IPS DF 19.7 (cell line): Measurements from ENCODE around the gene CALB2.
"Not testable (repeated sequence)": the region's sequence is repeated elsewhere in the genome, so short reads cannot be mapped to it uniquely, and the experiment has no call there.

Source experiments
- DNase-seq: peaks from one replicate; pipeline ENCODE4 v3.0.0-alpha.2; 2013; ENCODE audit warnings: low read depth, low spot score

Gene CALB2

GRCh38 chr16:71358464-71358998 lies at the start of gene CALB2:
Gene CALB2 (plus strand): TSS chr16:71358723. CDS start chr16:71358793, 70 bp downstream.
- no peak for DNase-seq

- no peak for DNase-seq
Measured at GRCh38 chr16:71311553-71312158, 46.9 kb upstream of the CALB2 start.

- DNase-seq = not testable (repeated sequence)
Measured at GRCh38 chr16:71313591-71313990, 44.9 kb upstream of the CALB2 start.

GRCh38 chr16:71315269-71315668 lies 43.3 kb upstream of the CALB2 start:
- DNase-seq = no peak

- DNase-seq = no peak
Measured at GRCh38 chr16:71319999-71320398, 38.5 kb upstream of the CALB2 start.

- no peak for DNase-seq
Measured at GRCh38 chr16:71327720-71328119, 30.8 kb upstream of the CALB2 start.

- DNase-seq = no peak
Measured at GRCh38 chr16:71328151-71328550, 30.4 kb upstream of the CALB2 start.

- DNase-seq = no peak
Measured at GRCh38 chr16:71337631-71338030, 20.9 kb upstream of the CALB2 start.

GRCh38 chr16:71338193-71338592 lies 20.3 kb upstream of the CALB2 start:
- no peak for DNase-seq

- DNase-seq = no peak
Measured at GRCh38 chr16:71338632-71339031, 19.9 kb upstream of the CALB2 start.

GRCh38 chr16:71339236-71340171 lies 19.0 kb upstream of the CALB2 start:
- DNase-seq = no peak

- no peak for DNase-seq
Measured at GRCh38 chr16:71340406-71340805, 18.1 kb upstream of the CALB2 start.

GRCh38 chr16:71341881-71342280 lies 16.6 kb upstream of the CALB2 start:
- no peak for DNase-seq

GRCh38 chr16:71343078-71343477 lies 15.4 kb upstream of the CALB2 start:
- DNase-seq = no peak

GRCh38 chr16:71344315-71344905 lies 14.1 kb upstream of the CALB2 start:
- DNase-seq = no peak

- no peak for DNase-seq
Measured at GRCh38 chr16:71345031-71345430, 13.5 kb upstream of the CALB2 start.

- DNase-seq = no peak
Measured at GRCh38 chr16:71347146-71347545, 11.4 kb upstream of the CALB2 start.

GRCh38 chr16:71348262-71349085 lies 10.0 kb upstream of the CALB2 start:
- DNase-seq = no peak

- DNase-seq = no peak
Measured at GRCh38 chr16:71350821-71351557, 7.5 kb upstream of the CALB2 start.

- DNase-seq = no peak
Measured at GRCh38 chr16:71351558-71351901, 7.0 kb upstream of the CALB2 start.

GRCh38 chr16:71352466-71352865 lies 6.1 kb upstream of the CALB2 start:
- no peak for DNase-seq
